ENCODE data around the gene POLA1. TPM values are rescaled to one million over a fixed set of nuclear protein-coding genes. Genes with fewer than 3 reads are reported as not detected.

Gene POLA1
- total and polyA plus RNA-seq, 7 donors: 3.5 to 9.4 (median 6.8) TPM

- H3K4me1 ChIP-seq: no peaks in the 10 kb centered on the region
- no peaks in the 10 kb centered on the region for H3K36me3 ChIP-seq (ENCODE audit: insufficient read depth in 1 of 2, low read depth in 1 of 2)
- TF ChIP-seq CTCF (IDR thresholded peaks at IDR 0.05): no peak
- intact Hi-C loops (cut with DNase I): no loop called here
- ATAC-seq (no peak), DNase-seq (no peak)
- H3K9me3 ChIP-seq: no peaks in the 10 kb centered on the region
- 52 to 59% (median 54%) methylated on average over 4 of the region's 4 CpGs for WGBS, 3 donors
- H3K4me3 ChIP-seq: no peak overlapping the region
- H3K27ac ChIP-seq: no peak overlapping the region
- H3K27me3 ChIP-seq (ENCODE audit: insufficient read depth in 3 of 3, low read length in 2 of 3): no peaks in the 10 kb centered on the region
These were observed 184.3 kb downstream of the POLA1 start for GRCh38 chrX:24877854-24878650.

GRCh38 chrX:24879679-24880078 lies 186.0 kb downstream of the POLA1 start:
- H3K4me1 ChIP-seq: no peaks in the 10 kb centered on the region
- intact Hi-C loops (cut with DNase I): no loop called here
- no peak for TF ChIP-seq CTCF (IDR thresholded peaks at IDR 0.05)
- DNase-seq (no peak), ATAC-seq (no peak)
- H3K36me3 ChIP-seq (ENCODE audit: insufficient read depth in 1 of 2, low read depth in 1 of 2): no peaks in the 10 kb centered on the region
- no peak overlapping the region for H3K4me3 ChIP-seq
- H3K9me3 ChIP-seq: no peaks in the 10 kb centered on the region
- 59 to 96% (median 93%) methylated on average over 2 of the region's 2 CpGs for WGBS, 3 donors
- H3K27me3 ChIP-seq (ENCODE audit: insufficient read depth in 3 of 3, low read length in 2 of 3): no peaks in the 10 kb centered on the region
- no peak overlapping the region for H3K27ac ChIP-seq

- H3K9me3 ChIP-seq: no peaks in the 10 kb centered on the region
- H3K27ac ChIP-seq: no peak overlapping the region
- DNase-seq (no peak), ATAC-seq (no peak)
- no peak overlapping the region for H3K4me3 ChIP-seq
- intact Hi-C loops (cut with DNase I): no loop called here
- H3K4me1 ChIP-seq: no peaks in the 10 kb centered on the region
- 70 to 97% (median 92%) methylated on average over 4 of the region's 4 CpGs for WGBS, 3 donors
- H3K36me3 ChIP-seq (ENCODE audit: insufficient read depth in 1 of 2, low read depth in 1 of 2): no peaks in the 10 kb centered on the region
- TF ChIP-seq CTCF (IDR thresholded peaks at IDR 0.05): no peak
- no peaks in the 10 kb centered on the region for H3K27me3 ChIP-seq (ENCODE audit: insufficient read depth in 3 of 3, low read length in 2 of 3)
These were observed 193.2 kb downstream of the POLA1 start for GRCh38 chrX:24886916-24887315.

- no peak overlapping the region for H3K27ac ChIP-seq
- no peaks in the 10 kb centered on the region for H3K27me3 ChIP-seq (ENCODE audit: insufficient read depth in 3 of 3, low read length in 2 of 3)
- WGBS, 3 donors: 49 to 71% (median 49%) methylated on average over 2 of the region's 2 CpGs
- H3K4me1 ChIP-seq: no peaks in the 10 kb centered on the region
- H3K9me3 ChIP-seq: no peaks in the 10 kb centered on the region
- H3K36me3 ChIP-seq (ENCODE audit: insufficient read depth in 1 of 2, low read depth in 1 of 2): no peaks in the 10 kb centered on the region
- no peak for ATAC-seq
- no peak for DNase-seq
- no peak overlapping the region for H3K4me3 ChIP-seq
- intact Hi-C loops (cut with DNase I): no loop called here
- no peak for TF ChIP-seq CTCF (IDR thresholded peaks at IDR 0.05)
These were observed 197.0 kb downstream of the POLA1 start for GRCh38 chrX:24890677-24891076.

- H3K36me3 ChIP-seq (ENCODE audit: insufficient read depth in 1 of 2, low read depth in 1 of 2): no peaks in the 10 kb centered on the region
- H3K27ac ChIP-seq: no peak overlapping the region
- no peak for TF ChIP-seq CTCF (IDR thresholded peaks at IDR 0.05)
- 29 to 45% (median 37%) methylated on average over 6 of the region's 6 CpGs for WGBS, 3 donors
- DNase-seq: no peak
- no peaks in the 10 kb centered on the region for H3K9me3 ChIP-seq
- ATAC-seq: no peak
- peaks cover 6% of the 10 kb centered on the region for H3K4me1 ChIP-seq
- H3K27me3 ChIP-seq (ENCODE audit: insufficient read depth in 3 of 3, low read length in 2 of 3): no peaks in the 10 kb centered on the region
- intact Hi-C loops (cut with DNase I): no loop called here
- no peak overlapping the region for H3K4me3 ChIP-seq
These were observed 205.7 kb downstream of the POLA1 start for GRCh38 chrX:24899391-24899790.

Measured in psoas muscle (tissue), 8 donors.